ENCODE measurements around the gene PITPNB.

Gene PITPNB

DNA sequence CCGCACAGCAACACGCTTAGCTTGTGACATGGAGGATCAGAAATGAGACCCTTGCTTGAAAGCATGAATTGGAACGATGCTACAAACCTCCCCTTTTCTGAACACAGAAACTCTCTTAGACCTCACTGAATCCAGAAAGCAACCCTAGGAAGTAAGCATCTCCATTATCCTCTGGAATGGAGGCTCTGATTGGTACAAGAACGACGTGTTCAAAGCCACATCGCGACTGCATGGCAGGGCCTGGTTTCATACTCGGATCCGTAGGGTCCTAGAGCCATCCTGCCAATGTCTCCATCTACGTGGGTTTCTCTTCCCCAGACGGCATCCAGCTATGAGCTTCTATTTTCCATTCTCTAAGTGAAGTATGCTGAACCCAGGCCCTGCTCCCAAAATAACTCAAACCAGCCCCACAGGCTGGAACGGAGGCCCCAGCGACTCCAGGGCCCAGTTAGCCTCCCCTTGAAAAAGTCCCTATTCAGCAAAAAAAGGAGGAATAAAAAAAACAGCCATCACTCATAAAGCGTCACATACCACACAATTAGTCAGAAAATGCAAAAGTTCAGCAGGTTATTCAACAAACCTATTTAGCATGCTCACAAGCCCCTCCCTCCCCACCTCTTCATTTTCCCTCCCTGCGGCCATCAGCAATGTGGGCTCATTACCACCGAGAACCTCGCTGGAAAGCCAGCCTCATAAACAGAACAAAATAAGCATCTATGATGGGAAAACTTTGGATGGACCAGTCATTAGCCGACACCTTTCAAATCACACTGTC, 110.4 kb downstream of the PITPNB start:
- TF ChIP-seq, protein P1, sequence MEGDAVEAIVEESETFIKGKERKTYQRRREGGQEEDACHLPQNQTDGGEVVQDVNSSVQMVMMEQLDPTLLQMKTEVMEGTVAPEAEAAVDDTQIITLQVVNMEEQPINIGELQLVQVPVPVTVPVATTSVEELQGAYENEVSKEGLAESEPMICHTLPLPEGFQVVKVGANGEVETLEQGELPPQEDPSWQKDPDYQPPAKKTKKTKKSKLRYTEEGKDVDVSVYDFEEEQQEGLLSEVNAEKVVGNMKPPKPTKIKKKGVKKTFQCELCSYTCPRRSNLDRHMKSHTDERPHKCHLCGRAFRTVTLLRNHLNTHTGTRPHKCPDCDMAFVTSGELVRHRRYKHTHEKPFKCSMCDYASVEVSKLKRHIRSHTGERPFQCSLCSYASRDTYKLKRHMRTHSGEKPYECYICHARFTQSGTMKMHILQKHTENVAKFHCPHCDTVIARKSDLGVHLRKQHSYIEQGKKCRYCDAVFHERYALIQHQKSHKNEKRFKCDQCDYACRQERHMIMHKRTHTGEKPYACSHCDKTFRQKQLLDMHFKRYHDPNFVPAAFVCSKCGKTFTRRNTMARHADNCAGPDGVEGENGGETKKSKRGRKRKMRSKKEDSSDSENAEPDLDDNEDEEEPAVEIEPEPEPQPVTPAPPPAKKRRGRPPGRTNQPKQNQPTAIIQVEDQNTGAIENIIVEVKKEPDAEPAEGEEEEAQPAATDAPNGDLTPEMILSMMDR (IDR thresholded peaks at IDR 0.05; ENCODE audit: insufficient read depth, low read length, poor library complexity, severe bottlenecking) = no peak
- Histone ChIP-seq H3K27me3 (replicated peaks; ENCODE audit: control insufficient read depth, insufficient read depth, low read length) (peaks cover 2% of the 10 kb centered on the region; the same call in 1 of the 2 replicates), H3K4me3 (replicated peaks; ENCODE audit: low read depth, low read length) (no peak overlapping the region), H3K36me3 (ENCODE audit: control insufficient read depth, insufficient read depth, low read length) (no peaks in the 10 kb centered on the region)
- no peak for DNase-seq (ENCODE audit: extremely low read depth, insufficient read length)

DNA sequence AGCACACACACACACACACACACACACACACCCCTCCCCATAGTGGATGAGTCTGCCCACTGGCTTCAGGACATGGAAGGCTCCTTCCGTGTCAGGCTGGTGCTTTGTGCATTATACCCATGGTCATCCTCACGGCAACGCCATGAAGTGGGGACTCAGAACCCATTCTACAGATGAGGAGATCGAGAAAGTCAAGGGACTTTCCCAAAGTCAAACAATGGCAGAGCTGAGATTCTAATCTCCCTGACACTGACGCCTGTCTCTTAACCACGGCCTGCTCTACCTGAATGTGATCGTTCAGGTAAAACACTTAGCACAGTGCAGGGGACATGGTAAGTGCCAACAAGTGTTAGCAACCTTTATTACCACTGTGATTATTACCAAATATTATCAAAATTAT, 113.2 kb downstream of the PITPNB start:
- no peaks in the 10 kb centered on the region for H3K36me3 ChIP-seq (ENCODE audit: control insufficient read depth, insufficient read depth, low read length)
- no peak for DNase-seq (ENCODE audit: extremely low read depth, insufficient read length)
- no peak overlapping the region for H3K4me3 ChIP-seq (replicated peaks; ENCODE audit: low read depth, low read length)
- TF ChIP-seq, protein P1 (IDR thresholded peaks at IDR 0.05; ENCODE audit: insufficient read depth, low read length, poor library complexity, severe bottlenecking) = no peak
- peaks cover 2% of the 10 kb centered on the region; the same call in 1 of the 2 replicates for H3K27me3 ChIP-seq (replicated peaks; ENCODE audit: control insufficient read depth, insufficient read depth, low read length)

DNA sequence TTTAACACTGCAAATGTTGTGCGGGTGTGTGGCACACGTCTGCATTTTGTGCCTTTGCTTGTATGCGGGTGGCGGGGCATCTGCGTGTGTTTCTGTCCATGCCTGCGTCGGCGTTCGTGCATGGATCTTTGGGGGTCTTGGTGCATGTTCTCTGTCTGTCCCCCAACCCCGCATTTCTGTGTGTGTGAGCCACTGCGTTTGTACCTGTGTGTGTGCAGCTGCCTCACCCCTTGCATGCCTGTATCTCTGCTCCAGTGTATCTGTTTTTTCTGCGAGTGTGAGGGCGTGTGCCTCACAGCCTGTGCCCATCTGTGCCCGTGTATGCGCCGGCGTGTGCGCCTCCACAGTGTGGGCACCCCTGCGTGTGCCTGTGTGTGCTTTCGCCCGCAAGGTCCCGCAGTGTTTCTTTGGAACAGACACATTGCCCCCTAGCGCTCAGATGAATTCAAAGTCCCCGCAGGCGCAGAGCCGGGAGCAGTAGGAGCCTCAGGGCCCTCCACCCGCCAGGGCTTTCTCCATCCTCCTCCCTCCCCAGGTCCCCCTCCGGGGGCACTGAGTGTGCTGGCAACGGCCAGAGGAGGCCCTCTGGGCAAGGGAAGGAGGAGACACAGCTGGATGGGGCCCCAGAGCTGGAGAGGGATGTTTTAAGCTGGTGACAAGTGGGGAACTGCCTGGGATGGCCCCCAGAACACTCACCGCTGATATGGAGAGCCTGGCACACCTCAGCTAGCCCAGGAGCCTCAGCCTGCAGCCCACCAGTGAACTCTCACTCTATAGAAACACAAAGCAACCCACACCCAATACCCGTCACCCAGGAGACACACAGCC, 114.4 kb downstream of the PITPNB start:
- peak; percentile 26 for DNase-seq (ENCODE audit: extremely low read depth, insufficient read length)

DNA sequence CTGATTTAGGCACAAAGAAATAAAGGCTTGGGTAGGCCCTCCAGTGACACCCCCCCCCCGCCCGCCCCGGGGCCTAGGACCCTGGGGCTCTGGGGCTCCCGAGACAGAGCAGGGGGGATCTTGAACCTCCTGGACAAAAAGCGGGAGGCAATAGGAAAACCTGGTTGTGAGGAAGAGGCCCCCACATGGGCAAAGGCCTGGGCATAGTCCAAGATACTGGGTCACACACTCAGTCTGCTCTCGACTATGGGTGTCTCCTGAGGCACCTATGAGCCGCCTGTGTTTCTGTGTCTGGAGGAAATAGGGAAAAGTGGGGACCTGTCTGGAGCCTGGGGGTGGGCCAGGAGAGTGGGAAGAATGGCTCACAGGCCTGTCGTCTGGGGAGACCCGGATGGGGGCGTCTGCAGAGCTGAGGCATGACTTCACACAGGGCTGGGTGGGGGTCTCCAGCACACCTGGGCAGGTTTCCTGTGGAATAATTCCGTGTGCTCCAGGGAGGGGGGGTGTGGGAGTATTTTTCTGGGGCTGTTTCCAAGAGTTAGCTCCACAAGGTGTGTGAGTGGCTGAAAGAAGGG, 115.1 kb downstream of the PITPNB start:
- Histone ChIP-seq H3K27me3 (replicated peaks; ENCODE audit: control insufficient read depth, insufficient read depth, low read length) (peaks cover 2% of the 10 kb centered on the region; the same call in 1 of the 2 replicates), H3K36me3 (ENCODE audit: control insufficient read depth, insufficient read depth, low read length) (no peaks in the 10 kb centered on the region), H3K4me3 (replicated peaks; ENCODE audit: low read depth, low read length) (no peak overlapping the region)
- no peak for DNase-seq (ENCODE audit: extremely low read depth, insufficient read length)
- TF ChIP-seq, protein P1 (IDR thresholded peaks at IDR 0.05; ENCODE audit: insufficient read depth, low read length, poor library complexity, severe bottlenecking) = no peak

More for the DNA sequence above, 114.4 kb downstream of the PITPNB start:
- Histone ChIP-seq H3K4me3 (replicated peaks; ENCODE audit: low read depth, low read length) (no peak overlapping the region), H3K36me3 (ENCODE audit: control insufficient read depth, insufficient read depth, low read length) (no peaks in the 10 kb centered on the region), H3K27me3 (replicated peaks; ENCODE audit: control insufficient read depth, insufficient read depth, low read length) (peaks cover 2% of the 10 kb centered on the region; the same call in 1 of the 2 replicates)
- TF ChIP-seq, protein P1 (IDR thresholded peaks at IDR 0.05; ENCODE audit: insufficient read depth, low read length, poor library complexity, severe bottlenecking) = peak; percentile 73

DNA sequence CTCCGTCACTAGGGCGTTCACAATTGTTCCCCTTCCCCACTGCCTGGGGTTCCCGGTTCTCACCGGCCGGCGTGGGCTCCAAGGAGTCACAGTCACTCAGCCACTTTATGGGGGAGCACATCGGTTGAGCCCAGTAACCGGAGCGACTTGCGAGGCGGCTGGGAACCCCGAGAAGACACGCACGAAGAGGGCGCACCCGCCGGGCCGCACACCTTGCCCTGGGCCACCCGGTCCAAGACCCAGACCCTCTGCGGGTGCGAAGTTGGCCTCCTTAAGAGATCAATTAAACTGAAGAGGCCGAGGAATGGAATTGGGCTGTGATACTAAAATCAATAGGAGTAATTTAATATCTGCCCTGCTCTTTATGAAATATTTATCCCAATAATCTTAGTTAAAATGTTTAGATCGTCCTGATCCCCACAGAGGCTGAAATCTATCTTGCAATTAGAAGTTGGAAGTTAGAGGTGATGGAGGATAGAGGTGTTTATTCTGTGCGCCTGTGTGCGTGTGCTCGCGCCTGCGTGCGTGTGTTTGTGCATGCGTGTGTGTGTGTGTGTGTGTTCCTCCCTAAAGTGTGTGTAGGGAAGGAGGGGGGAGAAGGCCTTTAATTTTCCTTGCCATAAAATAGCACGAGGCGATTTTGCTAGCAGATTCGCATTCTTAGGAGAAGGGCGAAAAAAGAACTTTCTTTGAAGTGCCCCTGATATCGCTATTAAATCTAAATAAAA, 116.5 kb downstream of the PITPNB start:
- no peak for DNase-seq (ENCODE audit: extremely low read depth, insufficient read length)
- H3K27me3 ChIP-seq (replicated peaks; ENCODE audit: control insufficient read depth, insufficient read depth, low read length) = no peaks in the 10 kb centered on the region; the same call in 1 of the 2 replicates
- TF ChIP-seq, protein P1 (IDR thresholded peaks at IDR 0.05; ENCODE audit: insufficient read depth, low read length, poor library complexity, severe bottlenecking) = no peak
- peak overlapping the region; percentile 55 for H3K4me3 ChIP-seq (replicated peaks; ENCODE audit: low read depth, low read length)
- H3K36me3 ChIP-seq (ENCODE audit: control insufficient read depth, insufficient read depth, low read length) = no peaks in the 10 kb centered on the region
